C4-2B (cell line): ENCODE data around the gene RBM39.

Experiments
- H3K27ac ChIP-seq: fragments of 450-650 bp; 2 replicates; pipeline ENCODE4 v1.5.1; 2017
- ZFX ChIP-seq: fragments of 450-650 bp; IDR thresholded peaks from 2 replicates; pipeline ENCODE4 v1.6.1; 2017
- TF ChIP-seq, protein P1 (sequence below): fragments of 450-650 bp; conservative IDR thresholded peaks from 2 replicates; pipeline ENCODE4 v1.5.1; 2017; ENCODE audit warnings: mild to moderate bottlenecking

The RBM39 gene

DNA sequence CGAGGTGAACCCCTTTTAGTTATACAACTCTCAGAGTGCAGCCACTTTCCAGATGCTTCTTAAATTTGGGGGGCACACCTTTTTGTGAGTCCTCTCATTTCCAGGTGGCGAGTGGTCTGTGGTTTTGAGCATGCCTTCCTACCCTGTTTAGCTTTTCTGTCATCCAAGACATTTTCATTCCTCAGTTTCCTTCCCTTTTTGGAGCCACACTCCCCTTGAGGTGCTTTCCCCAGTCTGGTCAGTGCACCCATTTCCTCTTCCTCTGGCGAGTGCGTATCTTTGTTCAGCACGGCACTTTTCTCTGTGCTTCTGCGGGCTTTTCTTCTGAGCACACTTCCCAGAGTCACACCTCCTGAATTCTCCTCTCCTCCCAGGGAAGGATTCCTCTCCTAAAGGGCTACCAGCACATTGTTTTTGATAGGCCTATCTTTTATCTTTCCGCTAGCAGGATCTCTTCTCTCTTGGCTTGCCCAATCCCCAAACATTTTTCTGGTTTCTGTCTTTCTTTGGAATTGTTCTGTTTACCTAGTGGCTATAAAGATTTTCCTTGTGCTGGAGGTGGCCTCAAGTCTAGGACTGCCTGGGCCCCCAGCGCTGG is 31.2 kb upstream of the RBM39 start:
- H3K27ac ChIP-seq: peak overlapping the region; percentile 85
- no peak for TF ChIP-seq ZFX
- TF ChIP-seq, protein P1, sequence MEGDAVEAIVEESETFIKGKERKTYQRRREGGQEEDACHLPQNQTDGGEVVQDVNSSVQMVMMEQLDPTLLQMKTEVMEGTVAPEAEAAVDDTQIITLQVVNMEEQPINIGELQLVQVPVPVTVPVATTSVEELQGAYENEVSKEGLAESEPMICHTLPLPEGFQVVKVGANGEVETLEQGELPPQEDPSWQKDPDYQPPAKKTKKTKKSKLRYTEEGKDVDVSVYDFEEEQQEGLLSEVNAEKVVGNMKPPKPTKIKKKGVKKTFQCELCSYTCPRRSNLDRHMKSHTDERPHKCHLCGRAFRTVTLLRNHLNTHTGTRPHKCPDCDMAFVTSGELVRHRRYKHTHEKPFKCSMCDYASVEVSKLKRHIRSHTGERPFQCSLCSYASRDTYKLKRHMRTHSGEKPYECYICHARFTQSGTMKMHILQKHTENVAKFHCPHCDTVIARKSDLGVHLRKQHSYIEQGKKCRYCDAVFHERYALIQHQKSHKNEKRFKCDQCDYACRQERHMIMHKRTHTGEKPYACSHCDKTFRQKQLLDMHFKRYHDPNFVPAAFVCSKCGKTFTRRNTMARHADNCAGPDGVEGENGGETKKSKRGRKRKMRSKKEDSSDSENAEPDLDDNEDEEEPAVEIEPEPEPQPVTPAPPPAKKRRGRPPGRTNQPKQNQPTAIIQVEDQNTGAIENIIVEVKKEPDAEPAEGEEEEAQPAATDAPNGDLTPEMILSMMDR: no peak

DNA sequence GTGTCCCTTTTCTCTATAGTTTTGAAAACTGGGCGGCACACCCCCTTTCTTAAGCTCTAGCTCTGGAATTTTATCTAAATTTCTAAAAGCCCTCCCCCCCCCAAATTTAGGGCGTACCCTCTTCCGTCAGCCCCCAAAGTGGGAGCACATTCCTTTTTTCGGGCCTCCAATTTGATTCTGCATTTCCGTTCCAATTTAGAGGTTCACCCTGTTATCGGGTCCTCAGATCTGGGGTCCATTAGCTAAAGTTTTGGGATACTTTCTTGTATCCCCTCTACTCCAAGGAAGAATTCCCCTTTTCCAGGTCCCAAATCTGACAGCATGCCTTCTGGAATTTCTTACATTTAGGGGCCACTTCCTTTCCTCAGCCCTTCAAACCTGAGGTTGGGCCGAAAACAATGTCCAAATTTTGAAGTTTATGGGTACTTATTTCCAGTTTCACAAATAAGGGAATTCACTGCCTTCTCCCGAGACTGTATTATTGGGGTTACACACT is 30.6 kb upstream of the RBM39 start:
- H3K27ac ChIP-seq: peak overlapping the region; percentile 85
- TF ChIP-seq, protein P1: no peak

DNA sequence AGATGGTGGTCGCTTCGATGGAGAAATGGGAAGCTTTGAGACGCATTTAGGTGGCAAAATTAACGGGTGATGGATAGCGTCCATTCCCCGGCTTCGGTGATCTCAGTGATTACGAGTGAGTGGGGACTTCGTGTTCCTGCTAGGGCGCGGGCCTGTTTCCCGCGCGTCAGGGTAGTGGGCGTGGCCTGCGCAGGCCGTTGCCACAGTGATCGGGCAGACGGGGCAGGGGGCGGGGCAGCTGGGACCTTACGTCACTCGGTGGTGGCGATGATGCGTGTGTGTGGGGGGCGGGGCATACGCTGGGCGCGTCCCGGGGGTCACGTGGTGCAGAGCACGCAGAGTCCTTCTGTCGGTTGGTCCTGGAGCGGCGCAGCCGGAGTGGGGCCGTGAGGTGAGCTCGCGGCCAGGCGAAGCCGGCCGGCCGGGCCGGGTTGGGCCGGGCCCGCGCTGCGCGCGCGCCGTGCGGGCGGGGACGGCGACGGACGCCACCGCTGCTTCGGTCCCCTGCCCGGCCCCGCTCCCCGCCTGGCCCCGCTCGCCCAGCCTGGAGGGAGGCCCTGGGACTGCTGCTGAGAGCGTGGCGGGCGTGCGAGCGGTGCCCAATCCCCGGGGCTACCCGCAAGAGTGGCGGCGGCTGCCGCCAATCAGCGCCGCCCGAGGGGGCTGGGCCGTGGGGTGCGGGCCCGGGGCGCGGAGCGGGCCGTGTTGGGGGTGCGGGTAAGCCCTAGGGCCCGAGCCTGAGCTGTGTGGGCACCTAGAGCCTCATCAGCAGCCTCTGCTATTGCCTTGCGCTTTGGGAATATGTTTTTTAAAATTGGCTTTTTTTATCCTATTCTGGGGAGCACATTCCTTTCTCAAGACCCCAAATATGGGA is 29.9 kb upstream of the RBM39 start, which contains the start of gene PHF20:
TSS of gene PHF20 (plus strand) at position 327 of the 874 bp plus-strand sequence. CDS start 29,508 bp downstream, outside the sequence.
- TF ChIP-seq, protein P1: no peak
- peak; percentile 88 for TF ChIP-seq ZFX
- H3K27ac ChIP-seq: peak within 1 kb of the TSS; percentile 85

DNA sequence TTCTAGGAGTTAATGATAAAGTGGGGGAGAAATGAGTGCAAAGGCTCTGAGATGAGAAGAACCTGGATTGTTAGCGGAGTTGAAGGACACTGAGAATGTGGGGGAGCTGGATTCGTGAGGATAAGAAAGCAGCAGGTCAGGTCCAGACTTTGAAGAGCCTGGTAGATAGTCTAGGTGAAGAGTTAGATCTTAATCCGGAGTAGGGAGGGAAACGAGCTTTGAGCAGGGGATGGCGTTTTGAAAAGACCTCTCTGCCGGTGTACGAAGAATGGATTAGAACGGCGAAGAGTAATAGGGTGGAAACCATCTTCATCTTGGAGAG is 29.3 kb upstream of the RBM39 start:
- H3K27ac ChIP-seq: peak overlapping the region; percentile 85
- TF ChIP-seq, protein P1: no peak
- no peak for TF ChIP-seq ZFX

DNA sequence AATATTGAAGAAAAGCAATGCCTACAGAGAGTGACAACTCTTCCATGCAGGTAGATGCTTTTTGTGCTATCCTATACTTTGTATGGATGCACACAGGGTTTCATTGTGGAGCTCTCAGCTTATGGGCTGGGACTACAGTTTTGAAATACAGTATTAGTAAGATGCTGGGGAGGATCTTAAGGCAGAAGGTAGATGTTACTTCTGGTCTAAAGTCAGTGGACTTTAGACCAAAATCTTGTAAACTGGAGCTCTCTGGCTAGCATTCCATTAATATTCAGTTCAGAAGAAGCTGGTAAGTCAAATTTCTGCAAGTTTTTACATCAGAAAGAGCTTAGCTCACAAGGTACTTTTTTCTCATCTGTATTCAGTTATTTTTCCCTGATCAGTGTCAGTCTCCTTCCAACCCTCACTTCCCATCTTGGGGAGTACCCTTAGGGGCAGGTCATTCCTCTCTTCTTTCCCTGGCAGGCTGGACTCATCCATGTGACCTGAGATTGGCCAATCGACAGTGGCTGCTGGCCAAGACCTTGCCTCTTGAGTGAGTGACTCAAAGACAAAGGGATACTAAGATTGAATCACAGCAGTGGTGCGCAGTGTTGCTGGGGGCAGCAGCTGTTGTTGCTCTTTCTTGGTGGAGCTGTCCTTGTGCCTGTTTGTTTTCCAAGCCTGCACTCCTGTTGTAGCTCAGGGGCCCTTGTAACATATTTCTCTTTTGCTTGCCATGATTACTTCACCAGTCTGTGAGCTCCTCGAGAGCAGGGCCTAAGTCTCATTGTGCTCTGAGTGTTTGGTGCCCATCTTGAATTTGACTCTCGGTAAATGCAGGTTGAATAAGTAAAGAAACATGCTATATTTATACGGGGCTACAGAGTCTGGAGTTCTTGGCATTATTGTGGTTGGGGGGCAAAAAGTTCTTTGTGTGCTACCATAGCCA is 26.9 kb upstream of the RBM39 start:
- H3K27ac ChIP-seq: no peak overlapping the region
- TF ChIP-seq, protein P1: no peak
- TF ChIP-seq ZFX: no peak

DNA sequence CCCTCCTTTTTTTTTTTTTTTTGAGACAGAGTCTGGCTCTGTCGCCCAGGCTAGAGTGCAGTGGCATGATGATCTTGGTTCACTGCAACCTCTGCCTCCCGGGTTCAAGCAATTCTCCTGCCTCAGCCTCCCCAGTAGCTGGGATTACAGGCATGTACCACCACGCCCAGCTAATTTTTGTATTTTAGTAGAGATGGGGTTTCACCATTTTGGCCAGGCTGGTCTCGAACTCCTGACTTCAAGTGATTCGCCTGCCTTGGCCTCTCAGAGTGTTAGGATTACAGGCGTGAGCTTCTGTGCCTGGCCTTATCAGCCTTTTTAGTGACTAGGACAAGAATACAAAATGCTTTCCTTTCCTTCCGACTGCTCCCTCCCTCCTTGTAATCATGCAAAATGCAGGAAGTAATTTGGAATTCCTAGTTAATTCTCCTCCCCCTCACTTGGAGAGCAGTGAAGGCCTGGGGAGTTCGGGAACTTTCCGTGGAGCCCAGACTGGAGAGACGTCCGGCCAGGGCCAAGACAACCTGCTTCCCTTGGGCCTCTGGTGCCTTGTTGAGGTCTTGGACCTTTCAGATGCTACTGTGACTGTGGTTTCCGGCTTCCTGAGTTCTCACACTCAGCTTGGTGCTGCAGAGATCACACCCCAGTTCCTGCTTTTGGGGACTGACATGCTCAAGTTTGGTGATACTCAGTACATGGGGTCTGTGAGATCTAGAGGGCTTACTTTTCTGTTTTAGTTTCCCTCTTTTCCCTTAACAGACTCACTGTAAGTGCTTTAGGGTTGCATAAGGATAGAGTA is 25.8 kb upstream of the RBM39 start:
- TF ChIP-seq, protein P1: no peak
- no peak for TF ChIP-seq ZFX
- no peak overlapping the region for H3K27ac ChIP-seq
